ENCODE results near the gene VAC14. TPM values are rescaled to one million over a fixed set of nuclear protein-coding genes. Genes with fewer than 3 reads are reported as not detected.

VAC14 gene
- total and polyA plus RNA-seq, 5 donors from 2014 or later: 27.0 to 38.8 (median 30.1) TPM

DNA sequence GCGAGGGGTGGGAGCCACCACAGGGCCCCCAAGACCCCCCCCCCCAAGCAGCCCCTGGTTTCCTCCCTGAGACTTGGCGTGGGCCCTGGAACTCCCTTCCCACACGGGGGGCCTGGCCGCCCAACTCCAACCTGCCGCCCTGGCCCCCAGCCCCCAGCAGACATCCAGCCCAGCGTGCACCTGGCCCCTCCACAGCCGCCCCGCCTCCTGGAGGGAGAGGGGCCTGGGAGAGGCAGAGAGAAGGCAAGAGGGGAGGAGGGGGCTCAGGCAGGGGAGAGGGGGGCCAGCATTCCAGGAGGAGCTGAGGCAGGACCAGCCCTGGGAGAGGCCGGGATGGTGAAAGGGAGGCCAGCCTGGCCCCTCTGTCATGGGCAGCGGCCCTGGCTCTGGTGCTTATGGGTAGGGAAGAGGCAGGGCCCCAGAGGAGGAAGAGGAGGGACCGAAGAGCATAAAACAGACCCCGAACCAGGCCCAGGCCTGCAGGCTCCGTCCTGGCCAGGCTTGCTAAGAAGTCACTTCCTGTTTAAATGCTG lies 137.9 kb downstream of the VAC14 start:
- Histone ChIP-seq H3K4me1 (ENCODE audit: control insufficient read depth, insufficient read depth, low read length, poor library complexity, severe bottlenecking) (no peaks in the 10 kb centered on the region), H3K36me3 (ENCODE audit: control insufficient read depth, insufficient read depth, low read length) (no peaks in the 10 kb centered on the region), H3K27ac (ENCODE audit: insufficient read depth, low read length, poor library complexity, severe bottlenecking) (no peak overlapping the region), H3K27me3 (ENCODE audit: control insufficient read depth, insufficient read depth, low read length) (no peaks in the 10 kb centered on the region), H3K4me3 (ENCODE audit: low read depth, low read length) (no peak overlapping the region), H3K9me3 (ENCODE audit: control insufficient read depth in 2 of 2, low read length in 2 of 2) (no peaks in the 10 kb centered on the region)
- H3K27me3 Mint-ChIP-seq: peaks cover 5% of the 10 kb centered on the region
- H3K4me1 Mint-ChIP-seq: no peaks in the 10 kb centered on the region
- no peak overlapping the region for H3K27ac Mint-ChIP-seq
- no peak overlapping the region for H3K4me3 Mint-ChIP-seq
- H3K9me3 Mint-ChIP-seq: no peaks in the 10 kb centered on the region
- no peak for ATAC-seq (ENCODE audit: low read depth in 2 of 2)
- no peaks in the 10 kb centered on the region for H3K36me3 Mint-ChIP-seq
- DNase-seq: no peak

DNA sequence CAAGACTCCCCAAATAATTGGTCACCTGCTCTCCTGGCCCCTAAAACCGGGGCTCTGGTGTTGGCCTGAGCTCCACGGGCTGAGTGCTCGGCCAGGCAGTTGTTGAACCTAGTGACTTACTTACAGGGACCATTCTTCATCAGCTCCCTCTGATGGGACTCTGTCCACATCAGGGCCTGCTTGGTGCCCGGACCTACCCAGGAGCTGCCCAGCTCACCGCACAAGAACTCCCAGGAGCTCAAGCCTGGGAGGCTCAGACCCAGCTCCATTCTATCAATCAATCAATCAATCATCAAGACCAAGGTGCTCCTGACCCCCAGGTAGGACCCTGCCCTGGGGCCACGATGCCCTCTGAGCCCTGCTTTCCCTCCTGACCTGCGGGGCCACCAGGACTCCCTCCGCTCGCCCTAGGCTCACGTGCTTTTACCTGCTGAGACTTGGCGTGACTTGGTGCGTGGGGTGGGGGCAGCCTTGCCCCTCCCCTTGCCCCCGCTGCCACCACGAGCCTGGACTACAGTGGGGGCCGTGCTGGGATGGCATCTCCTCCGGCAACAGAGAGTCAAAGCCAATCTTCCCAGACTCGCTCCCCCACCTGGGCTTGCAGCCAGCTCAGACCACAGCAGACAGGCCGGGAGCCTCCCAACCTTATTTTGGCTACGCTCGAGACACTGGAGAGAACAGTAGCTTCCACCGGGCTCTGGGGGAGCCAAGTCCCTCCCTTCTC lies 138.9 kb downstream of the VAC14 start:
- no peak overlapping the region for H3K27ac ChIP-seq (ENCODE audit: insufficient read depth, low read length, poor library complexity, severe bottlenecking)
- Mint-ChIP-seq H3K4me3 (no peak overlapping the region), H3K4me1 (no peaks in the 10 kb centered on the region), H3K27ac (no peak overlapping the region), H3K36me3 (no peaks in the 10 kb centered on the region), H3K9me3 (no peaks in the 10 kb centered on the region), H3K27me3 (peaks cover 5% of the 10 kb centered on the region)
- no peaks in the 10 kb centered on the region for H3K27me3 ChIP-seq (ENCODE audit: control insufficient read depth, insufficient read depth, low read length)
- no peaks in the 10 kb centered on the region for H3K9me3 ChIP-seq (ENCODE audit: control insufficient read depth in 2 of 2, low read length in 2 of 2)
- DNase-seq: no peak
- no peak overlapping the region for H3K4me3 ChIP-seq (ENCODE audit: low read depth, low read length)
- no peaks in the 10 kb centered on the region for H3K4me1 ChIP-seq (ENCODE audit: control insufficient read depth, insufficient read depth, low read length, poor library complexity, severe bottlenecking)
- no peaks in the 10 kb centered on the region for H3K36me3 ChIP-seq (ENCODE audit: control insufficient read depth, insufficient read depth, low read length)
- no peak for ATAC-seq (ENCODE audit: low read depth in 2 of 2)

DNA sequence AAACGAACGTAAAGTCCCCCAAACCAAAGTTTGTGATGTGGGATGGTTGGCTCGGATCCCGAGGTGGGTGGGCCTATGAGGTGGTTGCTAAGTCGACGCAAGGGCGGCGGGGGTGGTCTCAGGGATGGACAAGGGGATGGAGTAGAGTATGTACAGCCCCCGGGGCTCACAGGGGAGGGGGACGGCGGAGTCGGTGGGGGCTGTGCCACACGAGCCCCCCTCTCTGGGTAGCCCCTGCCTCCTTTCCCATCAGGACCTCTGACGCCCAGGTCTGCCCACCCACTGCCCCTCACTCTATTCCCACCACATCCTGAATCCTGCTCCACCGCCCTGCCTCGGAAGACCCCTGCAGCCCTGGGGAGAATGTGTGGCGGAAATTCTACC lies 139.4 kb downstream of the VAC14 start:
- H3K4me3 ChIP-seq (ENCODE audit: low read depth, low read length): no peak overlapping the region
- Mint-ChIP-seq H3K4me3 (no peak overlapping the region), H3K9me3 (no peaks in the 10 kb centered on the region), H3K27me3 (peaks cover 5% of the 10 kb centered on the region), H3K36me3 (no peaks in the 10 kb centered on the region), H3K4me1 (no peaks in the 10 kb centered on the region), H3K27ac (no peak overlapping the region)
- no peaks in the 10 kb centered on the region for H3K36me3 ChIP-seq (ENCODE audit: control insufficient read depth, insufficient read depth, low read length)
- no peaks in the 10 kb centered on the region for H3K9me3 ChIP-seq (ENCODE audit: control insufficient read depth in 2 of 2, low read length in 2 of 2)
- ATAC-seq (ENCODE audit: low read depth in 2 of 2): no peak
- DNase-seq: no peak
- no peaks in the 10 kb centered on the region for H3K27me3 ChIP-seq (ENCODE audit: control insufficient read depth, insufficient read depth, low read length)
- H3K27ac ChIP-seq (ENCODE audit: insufficient read depth, low read length, poor library complexity, severe bottlenecking): no peak overlapping the region
- H3K4me1 ChIP-seq (ENCODE audit: control insufficient read depth, insufficient read depth, low read length, poor library complexity, severe bottlenecking): no peaks in the 10 kb centered on the region

DNA sequence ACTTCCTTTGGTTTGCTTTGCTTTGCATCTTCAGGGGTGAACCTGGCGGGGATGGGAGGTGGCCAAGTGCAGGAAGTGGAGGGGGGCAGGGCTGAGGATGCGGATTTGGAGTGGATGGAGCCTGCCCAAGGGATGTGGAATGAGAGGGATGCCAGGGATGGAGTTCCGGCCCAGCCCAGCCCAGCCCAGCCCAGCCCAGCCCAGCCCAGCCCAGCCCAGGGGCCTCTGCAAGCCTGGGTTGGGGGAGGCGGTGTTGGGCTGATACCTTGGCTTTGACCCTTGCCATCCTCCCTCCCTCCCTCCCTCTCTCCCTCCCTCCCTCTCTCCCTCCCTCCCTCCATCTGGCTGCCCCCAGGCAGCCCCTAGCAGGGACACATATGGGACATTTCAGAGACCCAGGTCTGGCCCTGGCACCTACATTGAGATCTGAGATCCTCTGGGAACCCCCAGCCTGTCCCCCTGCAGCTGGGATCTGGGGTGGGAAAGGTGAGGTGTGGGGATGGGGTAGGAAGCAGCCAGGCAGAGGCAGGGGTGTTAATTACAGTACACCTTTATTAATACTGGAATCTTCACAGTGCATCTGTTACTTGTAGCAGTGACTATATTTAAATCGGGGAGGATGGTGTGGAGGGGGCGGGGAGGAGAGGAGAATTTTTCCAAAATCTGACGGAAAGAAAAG lies 140.1 kb downstream of the VAC14 start:
- H3K9me3 Mint-ChIP-seq: no peaks in the 10 kb centered on the region
- no peak overlapping the region for H3K4me3 ChIP-seq (ENCODE audit: low read depth, low read length)
- H3K4me1 ChIP-seq (ENCODE audit: control insufficient read depth, insufficient read depth, low read length, poor library complexity, severe bottlenecking): no peaks in the 10 kb centered on the region
- no peaks in the 10 kb centered on the region for H3K27me3 ChIP-seq (ENCODE audit: control insufficient read depth, insufficient read depth, low read length)
- no peaks in the 10 kb centered on the region for H3K36me3 Mint-ChIP-seq
- H3K9me3 ChIP-seq (ENCODE audit: control insufficient read depth in 2 of 2, low read length in 2 of 2): no peaks in the 10 kb centered on the region
- H3K36me3 ChIP-seq (ENCODE audit: control insufficient read depth, insufficient read depth, low read length): no peaks in the 10 kb centered on the region
- no peaks in the 10 kb centered on the region for H3K4me1 Mint-ChIP-seq
- ATAC-seq (ENCODE audit: low read depth in 2 of 2) (no peak), DNase-seq (no peak)
- H3K27ac Mint-ChIP-seq: no peak overlapping the region
- no peak overlapping the region for H3K27ac ChIP-seq (ENCODE audit: insufficient read depth, low read length, poor library complexity, severe bottlenecking)
- H3K27me3 Mint-ChIP-seq: peaks cover 5% of the 10 kb centered on the region
- no peak overlapping the region for H3K4me3 Mint-ChIP-seq

DNA sequence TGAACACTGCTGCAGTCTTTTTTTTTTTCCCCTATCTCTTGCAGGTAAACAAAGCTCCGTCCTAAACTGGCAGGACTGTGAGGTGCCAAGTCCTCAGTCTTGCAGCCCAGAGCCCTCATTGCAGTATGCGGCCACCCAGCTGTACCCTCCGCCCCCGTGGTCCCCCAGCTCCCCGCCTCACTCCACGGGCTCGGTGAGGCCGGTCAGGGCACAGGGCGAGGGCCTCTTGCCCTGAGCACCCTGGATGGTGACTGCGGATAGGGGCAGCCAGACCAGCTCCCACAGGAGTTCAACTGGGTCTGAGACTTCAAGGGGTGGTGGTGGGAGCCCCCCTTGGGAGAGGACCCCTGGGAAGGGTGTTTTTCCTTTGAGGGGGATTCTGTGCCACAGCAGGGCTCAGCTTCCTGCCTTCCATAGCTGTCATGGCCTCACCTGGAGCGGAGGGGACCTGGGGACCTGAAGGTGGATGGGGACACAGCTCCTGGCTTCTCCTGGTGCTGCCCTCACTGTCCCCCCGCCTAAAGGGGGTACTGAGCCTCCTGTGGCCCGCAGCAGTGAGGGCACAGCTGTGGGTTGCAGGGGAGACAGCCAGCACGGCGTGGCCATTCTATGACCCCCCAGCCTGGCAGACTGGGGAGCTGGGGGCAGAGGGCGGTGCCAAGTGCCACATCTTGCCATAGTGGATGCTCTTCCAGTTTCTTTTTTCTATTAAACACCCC lies 140.8 kb downstream of the VAC14 start:
- H3K36me3 Mint-ChIP-seq: no peaks in the 10 kb centered on the region
- H3K4me1 Mint-ChIP-seq: no peaks in the 10 kb centered on the region
- H3K27me3 Mint-ChIP-seq: peaks cover 5% of the 10 kb centered on the region
- no peak overlapping the region for H3K4me3 Mint-ChIP-seq
- Histone ChIP-seq H3K36me3 (ENCODE audit: control insufficient read depth, insufficient read depth, low read length) (no peaks in the 10 kb centered on the region), H3K27ac (ENCODE audit: insufficient read depth, low read length, poor library complexity, severe bottlenecking) (no peak overlapping the region), H3K27me3 (ENCODE audit: control insufficient read depth, insufficient read depth, low read length) (no peaks in the 10 kb centered on the region), H3K9me3 (ENCODE audit: control insufficient read depth in 2 of 2, low read length in 2 of 2) (no peaks in the 10 kb centered on the region), H3K4me1 (ENCODE audit: control insufficient read depth, insufficient read depth, low read length, poor library complexity, severe bottlenecking) (no peaks in the 10 kb centered on the region), H3K4me3 (ENCODE audit: low read depth, low read length) (no peak overlapping the region)
- H3K27ac Mint-ChIP-seq: no peak overlapping the region
- no peaks in the 10 kb centered on the region for H3K9me3 Mint-ChIP-seq
- no peak for DNase-seq
- ATAC-seq (ENCODE audit: low read depth in 2 of 2): no peak

DNA sequence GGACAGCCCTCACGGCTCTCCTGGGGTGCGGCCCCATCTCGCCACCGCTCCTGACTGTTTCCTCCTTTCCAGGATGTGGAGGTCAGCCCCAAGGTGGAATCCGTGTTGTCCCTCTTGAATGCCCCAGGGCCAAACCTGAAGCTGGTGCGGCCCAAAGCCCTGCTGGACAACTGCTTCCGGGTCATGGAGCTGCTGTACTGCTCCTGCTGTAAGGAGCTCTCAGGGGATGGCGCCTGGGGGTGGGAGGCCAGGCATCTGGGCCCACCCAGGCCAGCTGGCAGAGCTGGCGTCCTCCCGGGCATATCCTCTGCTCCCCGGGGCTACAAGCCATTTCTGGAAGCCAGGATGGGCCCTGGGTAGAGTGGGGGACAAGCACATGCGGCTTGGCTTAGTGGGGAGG lies 141.4 kb downstream of the VAC14 start:
- H3K27ac Mint-ChIP-seq: no peak overlapping the region
- H3K4me3 ChIP-seq (ENCODE audit: low read depth, low read length): no peak overlapping the region
- H3K27me3 ChIP-seq (ENCODE audit: control insufficient read depth, insufficient read depth, low read length): no peaks in the 10 kb centered on the region
- no peak overlapping the region for H3K4me3 Mint-ChIP-seq
- H3K9me3 ChIP-seq (ENCODE audit: control insufficient read depth in 2 of 2, low read length in 2 of 2): no peaks in the 10 kb centered on the region
- no peaks in the 10 kb centered on the region for H3K36me3 ChIP-seq (ENCODE audit: control insufficient read depth, insufficient read depth, low read length)
- DNase-seq (no peak), ATAC-seq (ENCODE audit: low read depth in 2 of 2) (no peak)
- H3K4me1 ChIP-seq (ENCODE audit: control insufficient read depth, insufficient read depth, low read length, poor library complexity, severe bottlenecking): no peaks in the 10 kb centered on the region
- no peaks in the 10 kb centered on the region for H3K36me3 Mint-ChIP-seq
- H3K27ac ChIP-seq (ENCODE audit: insufficient read depth, low read length, poor library complexity, severe bottlenecking): no peak overlapping the region
- H3K4me1 Mint-ChIP-seq: no peaks in the 10 kb centered on the region
- peaks cover 5% of the 10 kb centered on the region for H3K27me3 Mint-ChIP-seq
- no peaks in the 10 kb centered on the region for H3K9me3 Mint-ChIP-seq

DNA sequence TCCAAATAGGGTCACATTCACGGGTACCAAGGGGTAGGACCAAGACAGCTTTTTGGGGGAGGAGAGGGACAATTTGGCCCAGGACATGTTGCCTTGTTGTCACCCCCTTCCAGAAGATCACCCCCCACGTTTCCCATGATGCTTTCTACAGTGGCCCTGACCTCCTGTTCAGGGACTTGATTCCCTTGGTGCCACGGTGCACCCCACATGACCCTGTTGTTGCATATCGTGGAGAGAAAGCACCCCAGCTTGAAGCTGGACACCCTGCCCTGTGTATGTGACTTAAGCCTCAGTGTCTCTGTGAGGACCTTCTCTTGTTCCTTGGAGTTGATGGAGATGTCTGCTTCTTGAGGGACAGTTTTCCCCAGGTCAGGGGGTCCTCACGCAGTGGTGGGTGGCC lies 142.0 kb downstream of the VAC14 start:
- no peak for ATAC-seq (ENCODE audit: low read depth in 2 of 2)
- Mint-ChIP-seq H3K9me3 (no peaks in the 10 kb centered on the region), H3K27me3 (peaks cover 5% of the 10 kb centered on the region), H3K36me3 (no peaks in the 10 kb centered on the region), H3K27ac (no peak overlapping the region), H3K4me3 (no peak overlapping the region), H3K4me1 (peaks cover 0 to 3% (median under 1%) of the 10 kb centered on the region in 4 donors)
- H3K27me3 ChIP-seq (ENCODE audit: control insufficient read depth, insufficient read depth, low read length): no peaks in the 10 kb centered on the region
- H3K27ac ChIP-seq (ENCODE audit: insufficient read depth, low read length, poor library complexity, severe bottlenecking): no peak overlapping the region
- H3K36me3 ChIP-seq (ENCODE audit: control insufficient read depth, insufficient read depth, low read length): no peaks in the 10 kb centered on the region
- DNase-seq: no peak
- no peak overlapping the region for H3K4me3 ChIP-seq (ENCODE audit: low read depth, low read length)
- no peaks in the 10 kb centered on the region for H3K4me1 ChIP-seq (ENCODE audit: control insufficient read depth, insufficient read depth, low read length, poor library complexity, severe bottlenecking)
- H3K9me3 ChIP-seq (ENCODE audit: control insufficient read depth in 2 of 2, low read length in 2 of 2): no peaks in the 10 kb centered on the region
